Activated CD4-positive, alpha-beta memory T cell treated with anti-CD3 and anti-CD28 coated beads for 36 hours (primary cell): Measurements from ENCODE around the gene ALLC. TPM values are rescaled to one million over a fixed set of nuclear protein-coding genes. Genes with fewer than 3 reads are reported as not detected.

Experiments
- CTCF ChIA-PET: fragments of 350-600 bp; sonication (Branson Sonifier 250); formaldehyde crosslinking; loops from one replicate; lab custom pipeline; 2021; ENCODE audit warnings: antibody characterized with exemption, inconsistent platforms; lab: Charles Lee
- POLR2A ChIA-PET: fragments of 350-600 bp; sonication (Branson Sonifier 250); formaldehyde crosslinking; loops from one replicate; lab custom pipeline; 2021; ENCODE audit warnings: antibody characterized with exemption; lab: Charles Lee
- DNase-seq: peaks from one replicate; pipeline ENCODE4 v3.0.0-alpha.2; 2020
- H3K27ac Mint-ChIP-seq: one replicate; pipeline ENCODE4 v1.8.0; 2021; ENCODE audit warnings: mixed read lengths
- H3K27me3 Mint-ChIP-seq: one replicate; pipeline ENCODE4 v1.8.0; 2021; ENCODE audit warnings: mixed read lengths
- H3K36me3 Mint-ChIP-seq: one replicate; pipeline ENCODE4 v1.8.0; 2021; ENCODE audit warnings: mixed read lengths
- H3K4me1 Mint-ChIP-seq: one replicate; pipeline ENCODE4 v1.8.0; 2021; ENCODE audit warnings: low read depth, mixed read lengths
- H3K4me3 Mint-ChIP-seq: one replicate; pipeline ENCODE4 v1.8.0; 2021; ENCODE audit warnings: mild to moderate bottlenecking, mixed read lengths
- H3K9me3 Mint-ChIP-seq: one replicate; pipeline ENCODE4 v1.8.0; 2021; ENCODE audit warnings: mixed read lengths
- intact Hi-C: fragments of 100-400 bp; cut with micrococcal nuclease; formaldehyde crosslinking; loops from one replicate; pipeline ENCODE4 v1.15.1; 2023
- total RNA-seq, 2 experiments: library from RNA; stranded (reverse); gene quantifications; one replicate each; pipeline ENCODE4 v1.2.3, GENCODE V29; 2021

ALLC gene
- total RNA-seq, 2 experiments from 2014 or later: not detected

DNA sequence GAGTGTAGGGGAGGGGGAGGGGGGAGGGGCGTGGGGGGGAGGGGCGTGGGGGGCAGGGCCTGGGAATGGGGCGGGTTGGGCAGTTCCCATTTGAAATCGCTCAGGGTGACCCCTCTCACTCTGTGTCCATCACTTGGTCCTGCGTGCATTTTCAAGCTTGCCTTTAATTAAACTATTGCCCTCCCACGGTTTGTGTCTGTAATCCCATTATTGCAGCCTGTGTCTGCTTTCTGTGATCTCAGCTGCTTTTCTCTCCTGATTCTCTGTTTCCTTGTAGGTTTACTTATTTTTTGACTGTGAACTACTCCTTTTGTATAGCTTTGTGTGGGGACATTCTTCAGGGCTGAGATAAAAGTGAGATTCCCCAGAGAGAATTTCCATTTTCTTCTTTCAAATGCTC, 46.7 kb downstream of the ALLC start:
- H3K27ac Mint-ChIP-seq: no peak overlapping the region
- H3K4me1 Mint-ChIP-seq: peaks cover 2% of the 10 kb centered on the region
- H3K4me3 Mint-ChIP-seq: no peak overlapping the region
- ChIA-PET POLR2A (no interaction called here), CTCF (no interaction called here)
- DNase-seq: no peak
- intact Hi-C loops: no loop called here
- no peaks in the 10 kb centered on the region for H3K9me3 Mint-ChIP-seq
- peaks cover 37% of the 10 kb centered on the region for H3K27me3 Mint-ChIP-seq
- no peaks in the 10 kb centered on the region for H3K36me3 Mint-ChIP-seq

DNA sequence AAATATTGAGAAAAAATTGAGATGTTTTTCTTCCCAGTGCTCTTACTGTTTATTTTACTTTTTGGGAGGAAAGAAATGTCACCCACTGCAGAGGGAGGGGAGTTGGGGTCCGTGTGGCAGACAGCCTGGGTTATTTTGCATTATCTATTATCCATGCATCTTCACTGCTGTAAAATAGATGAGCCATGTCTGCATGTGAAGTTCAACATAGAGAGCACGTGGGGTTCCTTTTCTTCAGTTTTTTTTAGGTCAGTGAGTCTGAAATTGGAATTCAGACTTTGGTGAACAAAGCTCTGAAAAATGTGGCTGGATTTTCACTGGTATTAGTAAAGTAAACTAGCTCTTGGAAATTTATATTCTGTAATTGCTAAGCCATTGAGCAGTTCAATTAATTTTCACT, 47.8 kb downstream of the ALLC start:
- Mint-ChIP-seq H3K9me3 (no peaks in the 10 kb centered on the region), H3K4me1 (peaks cover 2% of the 10 kb centered on the region), H3K4me3 (no peak overlapping the region), H3K36me3 (no peaks in the 10 kb centered on the region), H3K27me3 (peaks cover 36% of the 10 kb centered on the region), H3K27ac (no peak overlapping the region)
- intact Hi-C loops: no loop called here
- POLR2A ChIA-PET: no interaction called here
- no peak for DNase-seq
- CTCF ChIA-PET: no interaction called here

DNA sequence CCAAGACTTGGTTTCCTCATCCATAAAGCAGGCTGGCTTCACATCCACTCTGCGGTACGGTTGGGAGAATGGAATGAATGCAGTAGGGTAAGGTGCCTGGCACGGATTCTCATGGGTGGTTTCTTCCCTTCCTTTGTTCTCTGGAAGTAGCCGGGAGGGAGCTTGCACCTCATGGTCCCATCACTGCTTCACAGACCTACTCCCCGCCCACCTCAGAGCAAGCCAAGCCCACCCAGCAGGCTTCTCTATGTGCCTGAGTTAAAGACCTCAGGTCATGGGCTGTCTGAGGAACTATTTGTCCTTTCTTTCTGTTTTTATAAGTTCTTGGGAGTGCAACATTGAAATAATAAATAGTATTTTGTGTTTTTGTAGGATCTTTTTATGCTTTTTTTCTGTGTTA, 48.9 kb downstream of the ALLC start:
- Mint-ChIP-seq H3K9me3 (no peaks in the 10 kb centered on the region), H3K4me3 (no peak overlapping the region), H3K36me3 (no peaks in the 10 kb centered on the region), H3K27me3 (peaks cover 33% of the 10 kb centered on the region), H3K27ac (no peak overlapping the region), H3K4me1 (peaks cover 2% of the 10 kb centered on the region)
- DNase-seq: no peak
- CTCF ChIA-PET: no interaction called here
- POLR2A ChIA-PET: no interaction called here
- intact Hi-C loops: no loop called here

DNA sequence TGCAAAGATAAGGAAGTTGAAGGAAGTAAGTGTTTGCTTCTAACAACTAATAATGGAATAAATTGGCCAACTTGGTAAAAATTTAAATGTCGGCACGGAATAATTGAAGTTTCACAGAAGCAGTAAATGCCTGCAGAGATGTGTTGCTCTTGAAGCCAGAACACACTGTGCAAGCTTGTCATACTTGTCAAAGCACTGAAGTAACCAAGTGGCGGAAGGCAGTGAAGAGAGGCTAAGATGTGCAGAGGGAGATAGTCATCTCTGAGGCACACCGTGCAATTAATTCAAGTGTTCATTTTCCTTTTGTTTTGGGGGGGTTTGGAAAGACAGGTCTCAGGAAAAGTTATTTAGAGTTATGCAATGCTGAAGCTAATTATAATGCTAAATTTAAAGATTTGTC, 50.6 kb downstream of the ALLC start:
- DNase-seq: no peak
- Mint-ChIP-seq H3K27ac (no peak overlapping the region), H3K9me3 (no peaks in the 10 kb centered on the region), H3K4me3 (no peak overlapping the region), H3K27me3 (peaks cover 22% of the 10 kb centered on the region), H3K4me1 (peaks cover 2% of the 10 kb centered on the region), H3K36me3 (no peaks in the 10 kb centered on the region)
- CTCF ChIA-PET: no interaction called here
- intact Hi-C loops: no loop called here
- POLR2A ChIA-PET: no interaction called here

DNA sequence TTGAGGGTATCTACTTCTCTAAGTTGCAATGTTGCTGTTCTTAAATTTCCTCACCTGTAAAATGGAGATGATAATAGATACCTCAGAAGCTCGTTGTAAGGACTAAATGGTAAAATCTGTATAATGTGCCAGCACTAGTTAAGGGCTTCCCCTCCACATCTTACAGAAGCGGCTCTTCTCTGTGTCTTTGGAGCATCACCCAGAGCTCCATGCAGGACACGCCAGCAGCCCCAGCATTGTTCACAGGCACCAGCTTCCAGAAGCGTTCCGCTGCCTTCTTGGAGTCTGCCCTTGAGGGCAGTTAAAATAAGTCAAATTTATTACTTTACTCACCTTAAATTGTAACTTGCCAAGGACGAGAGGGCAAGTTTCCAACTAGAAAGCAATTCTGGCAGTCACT, 51.2 kb downstream of the ALLC start:
- CTCF ChIA-PET: no interaction called here
- intact Hi-C loops: no loop called here

DNA sequence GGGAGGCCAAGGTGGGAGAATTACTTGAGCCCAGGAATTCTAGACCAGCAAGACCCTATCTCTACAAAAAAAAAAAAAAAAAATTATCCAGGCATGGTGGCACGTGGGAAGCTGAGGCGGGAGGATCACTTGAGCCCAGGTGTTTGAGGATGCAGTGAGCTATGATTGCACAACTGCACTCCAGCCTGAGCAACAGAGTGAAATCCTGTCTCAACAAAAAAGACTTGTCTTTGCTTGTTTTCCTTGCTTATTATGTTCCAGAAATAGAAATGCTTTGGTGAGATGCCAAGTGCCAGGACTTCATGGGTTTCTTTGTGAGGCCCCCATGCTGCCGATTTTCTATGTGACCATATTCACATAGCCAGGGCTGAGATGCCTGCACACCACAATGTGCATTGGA, 54.4 kb downstream of the ALLC start:
- H3K36me3 Mint-ChIP-seq: no peaks in the 10 kb centered on the region
- no peak for DNase-seq
- H3K4me3 Mint-ChIP-seq: no peak overlapping the region
- H3K4me1 Mint-ChIP-seq: no peaks in the 10 kb centered on the region
- intact Hi-C loops: no loop called here
- peaks cover 12% of the 10 kb centered on the region for H3K27me3 Mint-ChIP-seq
- CTCF ChIA-PET: no interaction called here
- POLR2A ChIA-PET: no interaction called here
- H3K27ac Mint-ChIP-seq: no peak overlapping the region
- no peaks in the 10 kb centered on the region for H3K9me3 Mint-ChIP-seq

More for the DNA sequence above, 51.2 kb downstream of the ALLC start:
- no peaks in the 10 kb centered on the region for H3K9me3 Mint-ChIP-seq
- peaks cover 22% of the 10 kb centered on the region for H3K27me3 Mint-ChIP-seq
- no peak for DNase-seq
- no peak overlapping the region for H3K4me3 Mint-ChIP-seq
- POLR2A ChIA-PET: no interaction called here
- H3K36me3 Mint-ChIP-seq: no peaks in the 10 kb centered on the region
- no peak overlapping the region for H3K27ac Mint-ChIP-seq
- peaks cover 2% of the 10 kb centered on the region for H3K4me1 Mint-ChIP-seq

DNA sequence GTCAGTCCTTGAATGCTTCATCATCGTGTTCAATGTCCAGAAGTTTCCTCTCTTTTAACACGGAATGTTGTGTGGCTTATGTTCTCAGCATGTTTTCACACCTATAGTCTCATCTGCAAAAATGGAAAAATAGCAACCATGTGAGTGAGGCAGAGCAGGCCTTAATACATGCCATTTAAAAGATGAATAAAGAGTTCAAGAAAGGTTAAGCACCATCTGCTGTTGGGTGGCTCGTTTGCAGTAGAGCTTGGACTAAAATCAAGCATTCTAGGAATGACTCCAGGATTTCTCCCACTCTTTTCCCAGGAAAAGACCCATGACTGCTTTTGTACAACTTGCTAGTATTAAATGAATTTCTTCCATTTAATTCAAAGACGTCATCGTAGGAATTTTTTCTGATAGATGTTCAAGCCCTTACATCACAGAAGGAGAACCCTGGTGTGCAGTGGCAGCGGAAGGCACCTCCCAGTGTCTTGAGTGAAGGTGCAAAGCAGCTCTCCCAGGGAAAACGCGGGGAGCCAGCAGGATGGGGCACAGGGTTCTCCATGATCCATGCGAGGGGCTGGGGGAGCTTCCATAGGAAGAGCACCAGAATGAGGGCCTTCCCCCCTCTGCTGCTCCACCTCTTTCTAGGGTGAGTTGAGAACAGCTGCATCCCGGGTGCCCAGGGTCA, 55.0 kb downstream of the ALLC start:
- Mint-ChIP-seq H3K27me3 (peaks cover 10% of the 10 kb centered on the region), H3K4me3 (no peak overlapping the region), H3K4me1 (no peaks in the 10 kb centered on the region), H3K27ac (no peak overlapping the region), H3K9me3 (no peaks in the 10 kb centered on the region), H3K36me3 (no peaks in the 10 kb centered on the region)
- ChIA-PET CTCF (no interaction called here), POLR2A (no interaction called here)
- no peak for DNase-seq
- intact Hi-C loops: no loop called here

DNA sequence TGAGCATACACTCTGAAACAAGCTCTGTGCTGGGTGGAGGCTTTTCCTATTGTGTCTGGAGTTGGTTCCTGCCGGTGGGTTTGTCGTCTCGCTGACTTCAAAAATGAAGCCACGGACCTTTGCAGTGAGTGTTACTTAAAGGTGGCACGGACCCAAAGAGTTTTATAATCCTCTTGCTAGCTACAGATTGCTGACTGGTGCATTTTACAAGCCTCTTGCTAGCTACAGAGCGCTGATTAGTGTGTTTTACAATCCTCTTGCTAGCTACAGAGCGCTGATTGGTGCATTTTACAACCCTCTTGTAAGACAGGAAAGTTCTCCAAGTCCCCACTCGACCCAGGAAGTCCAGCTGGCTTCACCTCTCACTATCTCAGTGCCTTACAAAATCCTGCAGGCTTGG, 60.7 kb downstream of the ALLC start:
- intact Hi-C loops: no loop called here
- ChIA-PET POLR2A (no interaction called here), CTCF (no interaction called here)
- peaks cover 4% of the 10 kb centered on the region for H3K27me3 Mint-ChIP-seq
- DNase-seq: no peak
- H3K27ac Mint-ChIP-seq: no peak overlapping the region
- H3K4me3 Mint-ChIP-seq: no peak overlapping the region
- H3K4me1 Mint-ChIP-seq: no peaks in the 10 kb centered on the region
- H3K9me3 Mint-ChIP-seq: no peaks in the 10 kb centered on the region
- no peaks in the 10 kb centered on the region for H3K36me3 Mint-ChIP-seq

DNA sequence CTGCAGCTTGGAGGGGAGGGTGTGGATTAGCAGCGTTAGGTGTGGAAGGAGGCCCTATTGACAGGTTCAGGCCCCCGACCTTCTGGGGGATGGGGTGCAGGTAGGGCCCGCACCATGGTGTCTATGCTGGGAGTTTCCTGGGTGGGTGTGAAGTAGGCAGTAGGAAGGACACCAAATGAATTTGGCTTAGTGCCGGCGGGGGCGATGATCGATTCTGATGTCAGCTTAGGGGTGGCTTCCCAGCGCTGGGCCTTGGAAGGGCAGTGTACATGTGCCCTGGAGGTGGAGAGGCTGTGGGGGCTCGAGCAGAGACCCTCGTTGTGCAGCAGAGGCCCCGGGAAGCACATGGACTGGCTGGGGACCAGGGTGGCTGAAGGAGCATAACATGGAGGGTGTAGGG, 67.0 kb downstream of the ALLC start:
- no peaks in the 10 kb centered on the region for H3K4me1 Mint-ChIP-seq
- H3K4me3 Mint-ChIP-seq: no peak overlapping the region
- intact Hi-C loops: no loop called here
- peaks cover 9% of the 10 kb centered on the region for H3K27me3 Mint-ChIP-seq
- POLR2A ChIA-PET: no interaction called here
- H3K27ac Mint-ChIP-seq: no peak overlapping the region
- no peak for DNase-seq
- H3K9me3 Mint-ChIP-seq: no peaks in the 10 kb centered on the region
- CTCF ChIA-PET: no interaction called here
- no peaks in the 10 kb centered on the region for H3K36me3 Mint-ChIP-seq

DNA sequence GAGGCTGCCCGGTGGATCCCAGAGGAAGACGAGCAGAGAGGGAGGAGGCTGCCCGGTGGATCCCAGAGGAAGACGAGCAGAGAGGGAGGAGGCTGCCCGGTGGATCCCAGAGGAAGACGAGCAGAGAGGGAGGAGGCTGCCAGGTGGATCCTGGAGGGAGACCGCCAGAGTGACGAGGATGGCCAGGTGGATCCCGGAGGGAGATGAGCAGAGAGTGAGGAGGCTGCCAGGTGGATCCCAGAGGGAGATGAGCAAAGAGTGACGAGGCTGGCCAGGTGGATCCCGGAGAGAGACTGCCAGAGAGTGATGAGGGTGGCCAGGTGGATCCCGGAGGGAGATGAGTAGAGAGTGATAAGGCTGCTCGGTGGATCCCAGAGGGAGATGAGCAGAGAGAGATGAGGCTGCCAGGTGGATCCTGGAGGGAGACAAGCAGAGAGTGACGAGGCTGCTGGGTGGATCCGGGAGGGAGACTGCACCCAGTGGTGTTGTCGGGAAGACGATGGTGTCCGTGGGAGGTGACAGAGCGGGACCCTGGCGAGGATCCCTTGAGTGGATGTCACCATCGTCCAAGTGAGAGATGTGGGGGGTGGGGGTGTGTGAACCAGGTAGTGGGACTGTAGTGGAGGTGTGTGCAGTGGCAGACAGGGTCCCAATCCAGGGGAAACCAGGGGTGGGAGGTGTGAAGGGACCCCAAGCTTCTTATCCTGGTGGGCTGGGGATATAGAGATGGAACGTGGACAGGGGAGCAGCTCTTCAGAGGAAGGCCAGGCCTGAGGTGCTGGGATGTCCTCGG, 67.7 kb downstream of the ALLC start:
- peaks cover 9% of the 10 kb centered on the region for H3K27me3 Mint-ChIP-seq
- intact Hi-C loops: no loop called here
- no peaks in the 10 kb centered on the region for H3K4me1 Mint-ChIP-seq
- H3K4me3 Mint-ChIP-seq: no peak overlapping the region
- no peaks in the 10 kb centered on the region for H3K36me3 Mint-ChIP-seq
- ChIA-PET CTCF (no interaction called here), POLR2A (no interaction called here)
- H3K9me3 Mint-ChIP-seq: no peaks in the 10 kb centered on the region
- no peak for DNase-seq
- H3K27ac Mint-ChIP-seq: no peak overlapping the region

DNA sequence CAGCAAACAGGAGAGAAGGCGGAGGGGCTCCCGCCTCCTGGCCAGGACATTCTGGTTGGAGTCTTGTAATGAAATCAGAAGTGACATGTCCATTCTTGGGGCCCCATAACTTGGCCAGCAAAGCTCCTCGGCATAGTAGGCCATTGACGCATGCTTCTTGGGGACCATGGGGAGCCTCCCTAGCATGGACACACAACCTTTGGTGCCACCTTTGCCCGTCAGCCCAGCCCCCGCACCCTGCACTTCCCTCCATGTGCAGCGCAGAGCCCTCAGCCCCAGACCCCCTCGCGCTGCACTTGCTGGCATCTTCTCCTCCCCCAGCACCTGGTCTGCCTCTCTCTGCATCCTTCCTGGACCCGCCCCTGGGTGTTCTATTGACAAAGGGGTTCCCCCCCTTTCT, 68.5 kb downstream of the ALLC start:
- Mint-ChIP-seq H3K4me1 (no peaks in the 10 kb centered on the region), H3K27ac (no peak overlapping the region), H3K9me3 (no peaks in the 10 kb centered on the region), H3K4me3 (no peak overlapping the region), H3K27me3 (peaks cover 9% of the 10 kb centered on the region), H3K36me3 (no peaks in the 10 kb centered on the region)
- intact Hi-C loops: no loop called here
- DNase-seq: no peak
- ChIA-PET POLR2A (no interaction called here), CTCF (interaction anchor here (2.8 kb wide), 1 partner anchor 54 kb away, joined by 57 read pairs; no protein-coding TSS in a partner anchor)

DNA sequence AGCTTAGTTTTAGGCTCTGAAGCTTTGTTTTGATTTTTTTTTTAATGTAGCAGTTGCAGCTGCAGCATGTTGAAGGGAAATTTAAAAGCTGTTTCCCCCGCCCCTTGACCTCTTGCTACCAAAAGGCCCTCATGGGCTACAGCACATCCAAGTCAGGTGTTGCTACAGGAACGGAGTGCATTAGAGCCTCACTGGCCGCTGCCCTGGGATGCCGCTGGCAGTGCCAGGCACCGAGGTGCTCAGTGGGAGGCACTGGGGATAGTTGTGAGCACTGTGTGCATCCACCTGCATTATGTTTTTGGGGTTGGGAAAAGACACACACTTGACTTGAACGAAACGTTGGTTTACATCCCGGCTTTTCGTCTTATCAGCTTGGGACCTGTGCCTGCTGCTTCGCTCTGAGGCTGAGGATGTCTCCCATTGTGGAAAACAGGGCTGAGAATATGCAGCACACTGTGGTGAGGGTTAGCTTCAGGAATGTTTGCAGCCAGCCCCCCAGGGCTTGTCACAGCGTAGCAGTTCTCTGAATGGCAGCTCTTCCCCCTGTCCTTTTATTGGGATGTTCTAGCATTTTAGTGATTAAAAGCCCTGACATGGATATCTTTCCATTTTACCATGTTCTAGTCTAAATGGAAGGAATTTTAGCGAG, 69.5 kb downstream of the ALLC start:
- ChIA-PET CTCF (interaction anchor here (0.7 to 3.6 kb wide), 7 partner anchors 9 to 106 kb away, joined by 3 to 57 read pairs (median 6); no protein-coding TSS in a partner anchor), POLR2A (no interaction called here)
- Mint-ChIP-seq H3K36me3 (no peaks in the 10 kb centered on the region), H3K9me3 (no peaks in the 10 kb centered on the region), H3K27ac (no peak overlapping the region), H3K4me3 (no peak overlapping the region), H3K4me1 (no peaks in the 10 kb centered on the region), H3K27me3 (peaks cover 9% of the 10 kb centered on the region)
- intact Hi-C loops: loop anchor here (1.0 kb wide), 1 partner anchor 53 kb away; no protein-coding TSS in a partner anchor
- no peak for DNase-seq
